GM12872 (cell line): ENCODE results near the gene TTC22.

Experiments used
- TF ChIP-seq, protein P1 (sequence below): IDR thresholded peaks from 3 replicates; pipeline ENCODE4 v1.5.1; 2011; ENCODE audit warnings: low read depth, mild to moderate bottlenecking, low read length, moderate library complexity; ENCODE audit not compliant: insufficient read depth

Gene TTC22

GRCh38 chr1:54815086-54815876, 14.2 kb upstream of the TTC22 start:
- TF ChIP-seq, protein P1, sequence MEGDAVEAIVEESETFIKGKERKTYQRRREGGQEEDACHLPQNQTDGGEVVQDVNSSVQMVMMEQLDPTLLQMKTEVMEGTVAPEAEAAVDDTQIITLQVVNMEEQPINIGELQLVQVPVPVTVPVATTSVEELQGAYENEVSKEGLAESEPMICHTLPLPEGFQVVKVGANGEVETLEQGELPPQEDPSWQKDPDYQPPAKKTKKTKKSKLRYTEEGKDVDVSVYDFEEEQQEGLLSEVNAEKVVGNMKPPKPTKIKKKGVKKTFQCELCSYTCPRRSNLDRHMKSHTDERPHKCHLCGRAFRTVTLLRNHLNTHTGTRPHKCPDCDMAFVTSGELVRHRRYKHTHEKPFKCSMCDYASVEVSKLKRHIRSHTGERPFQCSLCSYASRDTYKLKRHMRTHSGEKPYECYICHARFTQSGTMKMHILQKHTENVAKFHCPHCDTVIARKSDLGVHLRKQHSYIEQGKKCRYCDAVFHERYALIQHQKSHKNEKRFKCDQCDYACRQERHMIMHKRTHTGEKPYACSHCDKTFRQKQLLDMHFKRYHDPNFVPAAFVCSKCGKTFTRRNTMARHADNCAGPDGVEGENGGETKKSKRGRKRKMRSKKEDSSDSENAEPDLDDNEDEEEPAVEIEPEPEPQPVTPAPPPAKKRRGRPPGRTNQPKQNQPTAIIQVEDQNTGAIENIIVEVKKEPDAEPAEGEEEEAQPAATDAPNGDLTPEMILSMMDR = no peak

GRCh38 chr1:54814571-54814970, 13.4 kb upstream of the TTC22 start:
- TF ChIP-seq, protein P1 = no peak

DNA sequence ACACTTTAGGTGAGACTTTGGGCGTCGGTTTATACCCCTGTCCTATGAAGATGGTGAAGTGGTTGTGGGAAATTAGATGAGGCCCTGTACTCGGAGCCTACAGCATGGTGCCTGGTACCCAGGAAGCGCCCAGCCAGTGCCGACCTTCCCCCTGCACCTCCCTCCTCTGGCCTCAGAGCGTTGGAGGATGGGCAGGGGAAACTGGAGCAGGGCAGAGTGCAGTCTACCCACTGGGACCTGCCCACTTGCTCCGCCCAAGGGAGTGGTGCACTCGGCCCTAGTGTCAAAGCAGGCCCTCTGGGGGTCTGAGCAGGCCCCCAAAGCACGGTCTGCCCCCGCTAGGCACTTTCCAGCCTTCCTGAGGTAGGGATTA, 13.0 kb upstream of the TTC22 start:
- TF ChIP-seq, protein P1 = no peak

- TF ChIP-seq, protein P1 = no peak
These were observed 12.5 kb upstream of the TTC22 start for GRCh38 chr1:54813485-54814125.

DNA sequence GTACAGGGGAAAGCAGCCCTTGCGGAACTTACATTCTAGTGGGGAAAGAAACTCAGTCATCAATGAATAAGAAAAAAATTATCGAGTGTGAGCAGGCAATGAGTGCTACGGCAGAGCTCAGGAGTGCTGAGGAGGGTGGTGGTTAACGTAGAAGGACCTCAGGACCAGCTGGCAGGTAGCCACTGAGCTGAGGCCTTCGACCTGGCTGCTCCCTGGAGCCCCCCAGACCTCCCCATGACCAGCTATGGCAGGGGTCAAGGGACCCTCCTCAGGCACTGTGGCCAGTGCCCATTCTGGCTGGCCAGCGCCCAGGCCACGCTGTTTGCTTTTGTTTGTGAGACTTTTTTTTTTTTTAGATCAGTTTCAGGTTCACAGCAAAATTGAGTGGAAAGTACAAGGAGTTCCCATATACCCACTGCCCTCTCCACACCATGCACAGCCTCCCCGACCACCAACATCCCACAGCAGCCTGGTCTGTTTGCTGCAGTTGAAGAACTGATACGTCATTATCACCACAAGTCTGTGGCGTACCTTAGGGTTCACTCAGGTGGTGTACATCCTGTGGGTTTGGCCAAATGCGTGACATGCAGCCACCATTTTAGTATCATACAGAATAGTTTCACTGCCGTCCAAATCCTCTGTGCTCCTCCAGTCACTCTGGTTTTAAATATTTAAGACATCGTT, 11.8 kb upstream of the TTC22 start:
- TF ChIP-seq, protein P1 = no peak

- TF ChIP-seq, protein P1 = no peak
These were observed 10.9 kb upstream of the TTC22 start for GRCh38 chr1:54811739-54812655.
